ENCODE measurements around the gene SINHCAF.
A peak's percentile ranks its signal among the peaks of the same experiment; 100 is the strongest.
"Not testable (repeated sequence)": the region's sequence is repeated elsewhere in the genome, so short reads cannot be mapped to it uniquely, and the experiment has no call there.

SINHCAF gene

DNA sequence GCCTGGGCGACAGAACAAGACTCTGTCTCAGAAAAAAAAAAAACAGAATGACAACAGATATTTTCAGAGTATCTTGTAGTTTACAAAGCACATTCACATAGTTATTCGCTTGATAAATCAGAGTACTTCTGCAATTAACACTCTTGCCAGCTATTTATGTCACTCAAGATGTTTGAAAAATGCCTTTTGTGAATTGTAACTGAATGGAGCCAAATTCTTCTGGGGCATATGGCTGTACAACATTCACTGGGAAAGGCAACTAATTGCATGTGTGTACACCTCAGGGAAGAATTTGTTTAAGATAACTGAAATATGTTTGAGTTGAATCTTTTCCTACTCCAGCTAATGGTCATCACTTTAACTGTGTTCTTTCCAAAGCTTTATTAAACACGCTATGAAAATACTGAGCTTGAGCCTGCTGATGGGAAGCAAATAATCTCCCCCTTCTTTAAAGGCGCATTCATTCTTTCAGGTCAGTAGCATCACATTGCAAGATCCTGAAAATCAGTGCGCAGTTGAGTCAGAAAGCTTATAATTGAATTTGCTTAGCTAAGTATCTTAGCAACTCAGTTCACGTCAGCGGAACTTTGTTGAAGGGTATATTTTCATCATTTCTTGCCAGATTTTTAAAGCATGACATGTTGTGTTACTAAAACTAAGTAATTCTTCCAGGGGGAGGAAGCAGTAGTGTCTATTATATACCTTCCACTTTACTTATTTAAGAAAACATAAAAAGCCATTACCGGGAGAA, 66.6 kb downstream of the SINHCAF start:
- DNase-seq = no peak

- no peak for DNase-seq
Observed at GRCh38 chr12:31257784-31258183, 68.2 kb downstream of the SINHCAF start.

DNA sequence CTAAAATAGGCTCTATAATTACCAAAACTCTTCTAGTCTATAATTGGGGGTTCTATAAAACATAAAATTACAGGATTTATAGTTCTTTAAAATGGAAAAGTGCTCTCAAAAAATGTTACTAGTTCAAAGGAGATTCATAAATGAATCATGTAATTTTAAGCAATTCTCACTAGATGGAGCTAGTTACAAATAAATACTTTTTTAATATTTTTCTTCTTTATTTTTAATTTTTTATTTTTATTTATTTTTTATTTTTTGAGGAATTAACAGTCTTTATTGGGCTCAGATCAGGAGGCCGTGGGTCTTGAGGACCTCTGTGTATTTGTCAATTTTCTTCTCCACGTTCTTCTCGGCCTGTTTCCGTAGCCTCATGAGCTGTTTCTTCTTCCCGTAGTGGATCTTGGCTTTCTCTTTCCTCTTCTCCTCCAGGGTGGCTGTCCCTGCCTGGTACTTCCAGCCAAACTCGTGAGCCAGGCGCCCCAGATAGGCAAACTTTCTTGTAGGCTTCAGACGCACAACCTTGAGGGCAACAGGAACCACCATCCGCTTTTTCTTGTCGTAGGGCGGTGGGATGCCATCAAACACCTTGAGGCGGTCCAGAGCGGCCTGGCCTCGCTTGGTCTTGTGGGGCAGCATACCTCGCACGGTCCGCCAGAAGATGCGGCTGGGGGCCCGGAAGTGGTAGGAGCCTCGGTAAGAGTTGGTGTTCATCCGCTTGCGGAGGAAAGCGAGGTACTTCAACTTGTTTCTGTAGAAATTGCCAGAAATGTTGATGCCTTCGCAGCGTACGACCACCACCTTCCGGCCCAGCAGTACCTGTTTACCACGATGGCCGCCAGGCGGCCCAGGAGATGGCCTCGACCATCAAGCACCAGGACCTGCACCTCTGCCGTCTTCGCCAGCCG, 74.0 kb downstream of the SINHCAF start:
- DNase-seq = not testable (repeated sequence)

DNA sequence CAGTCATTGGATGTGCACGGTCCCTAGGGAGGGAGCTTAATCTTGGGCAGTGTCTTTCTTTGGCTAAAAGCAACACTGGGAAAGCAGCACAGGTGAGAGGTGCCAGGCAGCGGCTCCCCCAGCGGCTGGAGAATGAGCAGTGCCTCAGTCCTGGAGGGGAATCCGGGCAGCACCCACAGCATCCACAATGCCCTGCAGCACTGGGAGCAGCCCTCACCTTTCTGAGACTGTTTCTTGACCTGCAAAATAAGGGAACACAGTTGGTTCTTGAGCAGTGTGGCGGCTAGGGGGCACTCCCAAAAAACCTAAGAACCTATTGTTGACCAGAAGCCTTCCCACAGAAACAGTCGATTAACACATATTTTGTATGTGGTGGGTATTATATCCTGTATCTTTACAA, 75.8 kb downstream of the SINHCAF start:
- DNase-seq = no peak

GRCh38 chr12:31249356-31249755, 76.6 kb downstream of the SINHCAF start:
- no peak for DNase-seq

- DNase-seq = no peak
Observed at GRCh38 chr12:31248815-31249214, 77.1 kb downstream of the SINHCAF start.

DNA sequence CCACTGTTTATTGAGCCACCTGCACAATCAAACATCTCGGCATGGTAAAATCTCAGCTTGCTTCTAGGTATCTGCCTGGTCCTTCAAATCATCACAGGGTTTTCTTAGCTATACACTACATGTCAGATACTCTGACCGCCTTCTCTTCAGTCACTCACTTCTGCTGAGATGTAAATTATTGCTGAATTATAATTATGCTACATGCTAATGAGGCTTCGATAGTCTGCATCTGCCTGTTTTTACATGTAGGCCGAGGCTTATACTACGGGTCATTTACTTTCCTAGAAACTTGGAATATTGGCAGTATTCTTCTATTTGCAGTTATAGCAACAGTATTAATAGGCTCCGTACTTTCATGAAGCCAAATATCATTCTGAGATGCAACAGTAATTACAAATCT, 77.6 kb downstream of the SINHCAF start:
- no peak for DNase-seq

DNA sequence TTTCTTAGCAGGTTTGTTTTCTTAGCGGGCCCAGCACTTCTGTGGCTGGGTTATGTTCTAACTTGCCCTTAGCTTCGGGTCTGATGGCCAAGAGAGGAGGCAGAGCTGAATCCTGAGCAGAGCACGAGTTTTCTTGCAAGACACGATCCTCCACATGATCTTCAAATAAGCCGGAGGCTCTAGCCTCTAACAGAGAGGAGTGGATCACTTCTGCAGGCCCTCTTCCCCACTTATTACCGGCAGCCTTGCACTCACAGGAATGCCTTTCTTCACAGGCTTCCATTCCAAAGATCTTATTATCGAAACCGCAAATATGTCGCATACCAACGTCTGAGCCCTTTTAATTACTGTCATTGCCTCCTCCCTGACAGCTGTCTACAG, 79.5 kb downstream of the SINHCAF start:
- no peak for DNase-seq

GRCh38 chr12:31245822-31246469, 80.0 kb downstream of the SINHCAF start:
- DNase-seq = no peak

- not testable (repeated sequence) for DNase-seq
Observed at GRCh38 chr12:31242418-31242817, 83.5 kb downstream of the SINHCAF start.

DNA sequence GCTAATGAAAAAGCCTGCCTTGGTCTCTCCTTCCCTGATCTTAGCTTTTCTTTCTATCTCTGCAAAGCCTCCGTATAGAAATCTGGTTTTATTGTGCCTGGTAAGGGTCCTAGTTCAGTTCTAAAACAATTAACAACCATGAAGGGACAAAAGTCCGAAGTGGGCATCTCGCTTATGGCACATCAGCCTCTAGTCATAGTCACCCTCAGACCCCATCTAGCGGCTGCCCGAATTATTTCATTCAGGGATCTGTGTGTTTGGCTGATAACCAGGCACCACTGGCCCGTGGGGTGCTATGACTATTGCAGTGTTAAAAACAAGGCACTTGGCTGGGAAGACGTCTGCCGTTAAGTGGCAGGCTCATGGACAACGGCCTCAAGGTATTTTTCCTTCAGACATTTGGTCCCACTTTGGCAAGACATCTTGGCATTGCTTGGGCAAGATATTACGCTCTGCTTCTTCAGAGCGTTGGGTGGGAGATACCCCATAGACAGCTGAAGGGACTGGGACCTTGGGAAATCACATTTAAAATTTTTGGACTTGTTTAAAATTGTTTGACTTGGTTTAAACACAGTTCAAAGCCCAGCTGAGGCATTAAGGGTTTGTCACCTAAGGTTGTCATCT, 87.1 kb downstream of the SINHCAF start:
- DNase-seq = peak; percentile 33

DNA sequence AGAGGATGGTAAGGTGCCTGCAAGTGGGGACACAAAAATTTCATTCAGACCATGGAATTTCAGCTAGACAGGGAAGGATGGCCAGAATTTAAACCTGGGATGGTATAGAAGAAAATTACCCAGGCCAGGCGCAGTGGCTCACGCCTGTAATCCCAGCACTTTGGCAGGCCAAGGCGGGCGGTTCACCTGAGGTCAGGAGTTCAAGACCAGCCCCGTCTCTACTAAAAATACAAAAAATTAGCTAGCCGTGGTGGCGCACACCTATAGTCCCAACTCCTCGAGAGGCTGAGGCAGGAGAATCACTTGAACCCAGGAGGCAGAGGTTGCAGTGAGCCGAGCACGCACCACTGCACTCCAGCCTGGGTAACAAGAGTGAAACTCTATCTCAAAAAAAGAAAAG, 87.6 kb downstream of the SINHCAF start:
- DNase-seq = not testable (repeated sequence)

DNA sequence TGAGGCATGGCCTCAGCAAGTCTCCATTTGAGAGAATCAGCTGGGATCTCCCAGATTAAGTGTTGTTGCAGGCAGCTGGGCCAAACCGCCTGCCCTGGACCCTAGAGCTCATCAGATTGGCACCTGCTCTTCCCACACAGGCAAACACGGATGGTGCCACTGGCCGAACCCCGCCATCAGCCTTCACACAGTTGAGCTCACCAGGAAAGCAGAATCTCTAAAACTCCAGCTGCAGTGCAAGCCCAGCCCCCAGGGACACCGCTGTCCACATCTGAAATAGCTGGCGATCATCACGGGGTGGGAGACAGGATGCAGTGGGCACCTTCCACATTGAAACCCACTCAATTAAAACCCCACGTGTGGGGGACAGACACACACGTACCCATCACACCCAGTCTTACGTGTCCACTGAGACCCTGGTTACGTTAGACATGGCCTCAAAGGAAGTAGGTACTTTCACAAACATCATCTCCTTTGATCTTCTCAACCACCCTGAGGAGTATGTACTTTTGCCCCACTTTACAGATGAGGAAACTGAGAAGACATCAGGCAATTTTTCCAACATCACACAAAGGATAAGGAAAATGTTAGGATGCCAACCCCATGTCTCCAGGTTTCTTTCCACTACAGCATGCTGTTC, 88.8 kb downstream of the SINHCAF start:
- no peak for DNase-seq

DNA sequence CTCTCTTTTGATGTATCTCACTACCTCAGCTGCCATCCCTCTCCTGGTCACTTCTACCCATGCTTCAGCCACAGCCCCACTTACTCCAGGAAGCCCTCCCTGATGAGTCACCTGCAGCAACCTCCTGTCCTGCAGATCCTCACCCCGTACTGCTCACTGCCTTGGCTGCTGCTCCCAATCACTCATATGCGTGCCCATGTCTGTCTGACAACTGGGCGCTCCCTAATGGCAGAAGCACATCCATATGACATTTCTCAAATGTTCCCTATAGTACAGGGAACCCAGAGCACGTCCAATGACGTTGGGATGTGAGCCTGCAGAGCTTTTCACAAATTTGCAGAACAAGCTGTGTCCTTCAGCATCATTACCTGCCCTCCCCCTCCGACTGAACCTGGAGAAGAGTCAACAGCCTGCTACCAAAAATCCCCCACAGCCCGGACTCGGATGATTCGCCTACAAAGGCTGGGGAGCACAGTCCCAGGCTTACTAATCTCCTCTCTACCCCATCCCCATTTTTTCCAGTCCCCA, 90.0 kb downstream of the SINHCAF start:
- DNase-seq = no peak

GRCh38 chr12:31234955-31235867, 90.7 kb downstream of the SINHCAF start:
- peak; percentile 77 for DNase-seq

- peak; percentile 45 for DNase-seq
Observed at GRCh38 chr12:31234053-31234840, 91.7 kb downstream of the SINHCAF start.

DNA sequence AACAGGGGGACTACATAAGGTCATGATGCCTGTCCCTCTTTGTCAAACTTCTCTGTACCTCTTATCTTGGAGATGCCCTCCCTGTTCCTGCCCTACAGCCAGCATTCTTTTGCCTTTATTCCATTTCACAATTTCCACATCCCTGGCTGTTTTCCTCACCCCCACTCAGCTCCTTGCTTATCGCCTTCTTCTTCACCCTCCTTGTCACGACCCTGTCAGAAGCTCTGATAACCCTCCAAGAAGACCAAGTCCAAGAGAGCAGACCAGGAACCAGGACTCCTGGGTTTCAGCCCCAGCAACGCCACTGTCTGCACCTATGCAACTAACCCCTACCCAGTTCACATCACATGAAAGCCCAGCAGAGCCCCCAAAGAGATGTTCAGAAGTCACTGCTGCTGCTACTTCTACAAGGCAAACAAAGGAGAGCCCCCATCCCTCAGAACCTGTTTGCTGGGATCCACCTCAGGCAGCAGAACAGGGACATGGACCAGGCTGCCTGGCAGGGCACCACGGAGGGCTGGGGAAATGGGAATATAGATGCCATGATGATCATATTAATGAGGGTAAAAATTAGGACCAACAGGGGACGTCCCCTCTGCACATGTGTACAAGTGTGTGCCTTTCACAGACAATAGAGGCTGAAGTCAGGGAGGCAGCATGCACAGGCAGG, 92.8 kb downstream of the SINHCAF start:
- DNase-seq = no peak

GRCh38 chr12:31232361-31232965, 93.5 kb downstream of the SINHCAF start:
- no peak for DNase-seq

- no peak for DNase-seq
Observed at GRCh38 chr12:31231611-31232360, 94.2 kb downstream of the SINHCAF start.
